Measurements from ENCODE around the gene IL1R2. TPM values are rescaled to one million over a fixed set of nuclear protein-coding genes. Genes with fewer than 3 reads are reported as not detected.

IL1R2 gene
- total and polyA plus RNA-seq, 9 of the 15 experiments (the other 6 are each of a cell fraction or from before 2014, with no cell fraction given): 0.13 TPM; not detected in 8

- TF ChIP-seq, protein P1, sequence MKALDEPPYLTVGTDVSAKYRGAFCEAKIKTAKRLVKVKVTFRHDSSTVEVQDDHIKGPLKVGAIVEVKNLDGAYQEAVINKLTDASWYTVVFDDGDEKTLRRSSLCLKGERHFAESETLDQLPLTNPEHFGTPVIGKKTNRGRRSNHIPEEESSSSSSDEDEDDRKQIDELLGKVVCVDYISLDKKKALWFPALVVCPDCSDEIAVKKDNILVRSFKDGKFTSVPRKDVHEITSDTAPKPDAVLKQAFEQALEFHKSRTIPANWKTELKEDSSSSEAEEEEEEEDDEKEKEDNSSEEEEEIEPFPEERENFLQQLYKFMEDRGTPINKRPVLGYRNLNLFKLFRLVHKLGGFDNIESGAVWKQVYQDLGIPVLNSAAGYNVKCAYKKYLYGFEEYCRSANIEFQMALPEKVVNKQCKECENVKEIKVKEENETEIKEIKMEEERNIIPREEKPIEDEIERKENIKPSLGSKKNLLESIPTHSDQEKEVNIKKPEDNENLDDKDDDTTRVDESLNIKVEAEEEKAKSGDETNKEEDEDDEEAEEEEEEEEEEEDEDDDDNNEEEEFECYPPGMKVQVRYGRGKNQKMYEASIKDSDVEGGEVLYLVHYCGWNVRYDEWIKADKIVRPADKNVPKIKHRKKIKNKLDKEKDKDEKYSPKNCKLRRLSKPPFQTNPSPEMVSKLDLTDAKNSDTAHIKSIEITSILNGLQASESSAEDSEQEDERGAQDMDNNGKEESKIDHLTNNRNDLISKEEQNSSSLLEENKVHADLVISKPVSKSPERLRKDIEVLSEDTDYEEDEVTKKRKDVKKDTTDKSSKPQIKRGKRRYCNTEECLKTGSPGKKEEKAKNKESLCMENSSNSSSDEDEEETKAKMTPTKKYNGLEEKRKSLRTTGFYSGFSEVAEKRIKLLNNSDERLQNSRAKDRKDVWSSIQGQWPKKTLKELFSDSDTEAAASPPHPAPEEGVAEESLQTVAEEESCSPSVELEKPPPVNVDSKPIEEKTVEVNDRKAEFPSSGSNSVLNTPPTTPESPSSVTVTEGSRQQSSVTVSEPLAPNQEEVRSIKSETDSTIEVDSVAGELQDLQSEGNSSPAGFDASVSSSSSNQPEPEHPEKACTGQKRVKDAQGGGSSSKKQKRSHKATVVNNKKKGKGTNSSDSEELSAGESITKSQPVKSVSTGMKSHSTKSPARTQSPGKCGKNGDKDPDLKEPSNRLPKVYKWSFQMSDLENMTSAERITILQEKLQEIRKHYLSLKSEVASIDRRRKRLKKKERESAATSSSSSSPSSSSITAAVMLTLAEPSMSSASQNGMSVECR (CRISPR knock-in tag; IDR thresholded peaks at IDR 0.05): no peak
- no peak for TF ChIP-seq KLF6 (CRISPR knock-in tag; IDR thresholded peaks at IDR 0.05; ENCODE audit: borderline replicate concordance)
Measured at GRCh38 chr2:101974663-101975062, 17.1 kb upstream of the IL1R2 start (continued).

DNA sequence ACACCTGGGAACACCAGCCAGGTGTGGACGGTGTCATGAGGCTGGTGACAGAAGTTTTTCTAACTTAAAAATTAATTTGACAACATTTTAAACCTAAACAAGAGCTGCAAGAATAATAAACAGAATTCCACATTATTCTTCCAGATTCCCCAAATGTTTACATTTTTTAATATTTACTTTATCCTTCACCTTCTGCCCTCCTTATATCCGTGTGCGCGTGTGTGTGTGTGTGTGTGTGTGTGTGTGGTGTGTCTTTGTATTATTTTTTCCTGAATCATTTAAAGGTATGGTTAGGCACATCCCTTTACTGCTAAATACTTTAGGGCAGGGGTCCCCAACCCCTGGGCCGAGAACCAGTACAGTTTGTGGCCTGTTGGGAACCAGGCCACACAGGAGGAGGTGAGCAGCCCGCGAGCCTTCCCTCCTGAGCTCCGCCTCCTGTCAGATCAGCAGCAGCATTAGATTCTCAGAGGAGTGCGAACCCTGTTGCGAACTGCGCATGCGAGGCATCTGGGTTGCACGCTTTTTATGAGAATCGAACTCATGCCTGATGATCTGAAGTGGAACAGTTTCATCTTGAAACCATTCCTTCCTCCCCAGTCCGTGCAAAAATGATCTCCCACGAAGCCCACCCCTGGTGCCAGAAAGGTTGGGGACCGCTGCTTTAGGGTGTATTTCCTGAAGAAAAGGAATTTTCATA, 16.4 kb upstream of the IL1R2 start:
- H2AFZ ChIP-seq (ENCODE audit: low read depth, low read length): no peak overlapping the region
- peaks cover 21 to 54% of the 10 kb centered on the region in 2 experiments; a peak in 4 of 5 replicates for H3K27me3 ChIP-seq (ENCODE audit: control insufficient read depth in 2 of 2, insufficient read depth in 2 of 2, low read length in 2 of 2)
- in situ Hi-C loops (cut with MboI): no loop called here
- BruUV-seq (replicated peaks): no TSS peak
- DNase-seq (ENCODE audit: extremely low read depth in 1 of 4, low spot score in 3 of 4): no peak
- no peaks in the 10 kb centered on the region for H4K20me1 ChIP-seq (replicated peaks; ENCODE audit: control insufficient read depth, insufficient read depth, low read length)
- no peaks in the 10 kb centered on the region for H3K9me1 ChIP-seq (ENCODE audit: control insufficient read depth, insufficient read depth, low read length)
- H3K9me3 ChIP-seq (replicated peaks; ENCODE audit: control insufficient read depth, insufficient read depth, low read depth, low read length): no peaks in the 10 kb centered on the region
- ATAC-seq: no peak
- H3K4me2 ChIP-seq (ENCODE audit: insufficient read depth, low read length): no peak overlapping the region
- no peaks in the 10 kb centered on the region for H3K79me2 ChIP-seq (ENCODE audit: control insufficient read depth, insufficient read depth, low read length)
- no peak overlapping the region for H3K4me3 ChIP-seq
- intact Hi-C loops (cut with micrococcal nuclease): no loop called here
- 0 out of 5 replicates have a peak, but pooled peaks cover 0 to 2% of the 10 kb centered on the region in 2 experiments for H3K4me1 ChIP-seq (replicated peaks in 1 of 2; ENCODE audit: control insufficient read depth in 2 of 2, insufficient read depth in 2 of 2, low read length in 2 of 2)
- H3K9ac ChIP-seq (ENCODE audit: insufficient read depth in 1 of 2, low read depth in 2 of 2, low read length in 2 of 2): no peak overlapping the region
- CTCF ChIA-PET (ENCODE audit: low intra/inter-chr PET ratio): no interaction called here
- WGBS (ENCODE audit: insufficient coverage, low coverage, missing lambda C conversion rate): 2% methylated on average over 17 of the region's 17 CpGs
- no peaks in the 10 kb centered on the region for H3K36me3 ChIP-seq (ENCODE audit: control insufficient read depth, insufficient read depth, low read length)
- no peak for FAIRE-seq
- TF ChIP-seq SIRT6 (IDR thresholded peaks at IDR 0.05; ENCODE audit: low read depth, low read length): no peak
- TF ChIP-seq KDM2B (CRISPR knock-in tag; IDR thresholded peaks at IDR 0.05): no peak
- no peak for TF ChIP-seq IFI16 (CRISPR knock-in tag; IDR thresholded peaks at IDR 0.05)
- peak; percentile 72 to 73 for TF ChIP-seq NRF1 (conservative IDR thresholded peaks at IDR 0.05 in 1 of 2, IDR thresholded peaks at IDR 0.05 in 1 of 2)
- TF ChIP-seq, protein P2, sequence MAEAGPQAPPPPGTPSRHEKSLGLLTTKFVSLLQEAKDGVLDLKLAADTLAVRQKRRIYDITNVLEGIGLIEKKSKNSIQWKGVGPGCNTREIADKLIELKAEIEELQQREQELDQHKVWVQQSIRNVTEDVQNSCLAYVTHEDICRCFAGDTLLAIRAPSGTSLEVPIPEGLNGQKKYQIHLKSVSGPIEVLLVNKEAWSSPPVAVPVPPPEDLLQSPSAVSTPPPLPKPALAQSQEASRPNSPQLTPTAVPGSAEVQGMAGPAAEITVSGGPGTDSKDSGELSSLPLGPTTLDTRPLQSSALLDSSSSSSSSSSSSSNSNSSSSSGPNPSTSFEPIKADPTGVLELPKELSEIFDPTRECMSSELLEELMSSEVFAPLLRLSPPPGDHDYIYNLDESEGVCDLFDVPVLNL (CRISPR knock-in tag; IDR thresholded peaks at IDR 0.05; ENCODE audit: low read depth): no peak
- H3K27ac ChIP-seq (ENCODE audit: extremely low read depth, low read depth, low read length): no peak overlapping the region
- POLR2A ChIA-PET: no interaction called here

Data from K562 (cell line).